Measurements from ENCODE around the gene SLC24A3.

Gene SLC24A3

DNA sequence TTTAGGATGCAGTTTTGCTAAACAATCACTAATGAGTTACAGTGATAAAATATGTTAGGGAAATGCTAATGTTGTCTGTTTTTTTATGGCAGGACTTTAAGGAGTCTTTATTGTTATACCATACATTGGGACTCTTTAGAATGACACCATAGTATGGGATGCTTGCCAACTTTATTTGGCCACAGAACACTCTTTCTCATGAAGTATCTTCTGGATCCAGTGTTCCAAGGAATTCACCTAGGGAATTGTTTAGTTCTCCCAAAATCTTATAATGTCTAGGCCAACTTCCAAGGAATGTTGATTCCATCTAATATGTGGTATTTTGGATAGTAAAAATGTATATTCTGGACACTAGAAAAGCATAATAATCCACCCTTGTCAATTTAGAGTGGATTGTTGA lies 548.9 kb downstream of the SLC24A3 start:
- no peak for ATAC-seq
- TF ChIP-seq GLIS3 (CRISPR knock-in tag; IDR thresholded peaks at IDR 0.05) (no peak), ZFP3 (CRISPR knock-in tag; IDR thresholded peaks at IDR 0.05) (no peak), ISL1 (CRISPR knock-in tag; IDR thresholded peaks at IDR 0.05) (no peak), PPARA (CRISPR knock-in tag; IDR thresholded peaks at IDR 0.05; ENCODE audit: borderline replicate concordance) (no peak), TCF4 (CRISPR knock-in tag; IDR thresholded peaks at IDR 0.05; ENCODE audit: borderline replicate concordance) (no peak), ZNF70 (CRISPR knock-in tag; IDR thresholded peaks at IDR 0.05) (no peak)
- TF ChIP-seq, protein P1, sequence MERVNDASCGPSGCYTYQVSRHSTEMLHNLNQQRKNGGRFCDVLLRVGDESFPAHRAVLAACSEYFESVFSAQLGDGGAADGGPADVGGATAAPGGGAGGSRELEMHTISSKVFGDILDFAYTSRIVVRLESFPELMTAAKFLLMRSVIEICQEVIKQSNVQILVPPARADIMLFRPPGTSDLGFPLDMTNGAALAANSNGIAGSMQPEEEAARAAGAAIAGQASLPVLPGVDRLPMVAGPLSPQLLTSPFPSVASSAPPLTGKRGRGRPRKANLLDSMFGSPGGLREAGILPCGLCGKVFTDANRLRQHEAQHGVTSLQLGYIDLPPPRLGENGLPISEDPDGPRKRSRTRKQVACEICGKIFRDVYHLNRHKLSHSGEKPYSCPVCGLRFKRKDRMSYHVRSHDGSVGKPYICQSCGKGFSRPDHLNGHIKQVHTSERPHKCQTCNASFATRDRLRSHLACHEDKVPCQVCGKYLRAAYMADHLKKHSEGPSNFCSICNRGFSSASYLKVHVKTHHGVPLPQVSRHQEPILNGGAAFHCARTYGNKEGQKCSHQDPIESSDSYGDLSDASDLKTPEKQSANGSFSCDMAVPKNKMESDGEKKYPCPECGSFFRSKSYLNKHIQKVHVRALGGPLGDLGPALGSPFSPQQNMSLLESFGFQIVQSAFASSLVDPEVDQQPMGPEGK (CRISPR knock-in tag; IDR thresholded peaks at IDR 0.05; ENCODE audit: borderline replicate concordance): no peak
- TF ChIP-seq, protein P2, sequence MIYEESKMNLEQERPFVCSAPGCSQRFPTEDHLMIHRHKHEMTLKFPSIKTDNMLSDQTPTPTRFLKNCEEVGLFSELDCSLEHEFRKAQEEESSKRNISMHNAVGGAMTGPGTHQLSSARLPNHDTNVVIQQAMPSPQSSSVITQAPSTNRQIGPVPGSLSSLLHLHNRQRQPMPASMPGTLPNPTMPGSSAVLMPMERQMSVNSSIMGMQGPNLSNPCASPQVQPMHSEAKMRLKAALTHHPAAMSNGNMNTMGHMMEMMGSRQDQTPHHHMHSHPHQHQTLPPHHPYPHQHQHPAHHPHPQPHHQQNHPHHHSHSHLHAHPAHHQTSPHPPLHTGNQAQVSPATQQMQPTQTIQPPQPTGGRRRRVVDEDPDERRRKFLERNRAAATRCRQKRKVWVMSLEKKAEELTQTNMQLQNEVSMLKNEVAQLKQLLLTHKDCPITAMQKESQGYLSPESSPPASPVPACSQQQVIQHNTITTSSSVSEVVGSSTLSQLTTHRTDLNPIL (CRISPR knock-in tag; IDR thresholded peaks at IDR 0.05; ENCODE audit: low read depth): no peak
- TF ChIP-seq, protein P3, sequence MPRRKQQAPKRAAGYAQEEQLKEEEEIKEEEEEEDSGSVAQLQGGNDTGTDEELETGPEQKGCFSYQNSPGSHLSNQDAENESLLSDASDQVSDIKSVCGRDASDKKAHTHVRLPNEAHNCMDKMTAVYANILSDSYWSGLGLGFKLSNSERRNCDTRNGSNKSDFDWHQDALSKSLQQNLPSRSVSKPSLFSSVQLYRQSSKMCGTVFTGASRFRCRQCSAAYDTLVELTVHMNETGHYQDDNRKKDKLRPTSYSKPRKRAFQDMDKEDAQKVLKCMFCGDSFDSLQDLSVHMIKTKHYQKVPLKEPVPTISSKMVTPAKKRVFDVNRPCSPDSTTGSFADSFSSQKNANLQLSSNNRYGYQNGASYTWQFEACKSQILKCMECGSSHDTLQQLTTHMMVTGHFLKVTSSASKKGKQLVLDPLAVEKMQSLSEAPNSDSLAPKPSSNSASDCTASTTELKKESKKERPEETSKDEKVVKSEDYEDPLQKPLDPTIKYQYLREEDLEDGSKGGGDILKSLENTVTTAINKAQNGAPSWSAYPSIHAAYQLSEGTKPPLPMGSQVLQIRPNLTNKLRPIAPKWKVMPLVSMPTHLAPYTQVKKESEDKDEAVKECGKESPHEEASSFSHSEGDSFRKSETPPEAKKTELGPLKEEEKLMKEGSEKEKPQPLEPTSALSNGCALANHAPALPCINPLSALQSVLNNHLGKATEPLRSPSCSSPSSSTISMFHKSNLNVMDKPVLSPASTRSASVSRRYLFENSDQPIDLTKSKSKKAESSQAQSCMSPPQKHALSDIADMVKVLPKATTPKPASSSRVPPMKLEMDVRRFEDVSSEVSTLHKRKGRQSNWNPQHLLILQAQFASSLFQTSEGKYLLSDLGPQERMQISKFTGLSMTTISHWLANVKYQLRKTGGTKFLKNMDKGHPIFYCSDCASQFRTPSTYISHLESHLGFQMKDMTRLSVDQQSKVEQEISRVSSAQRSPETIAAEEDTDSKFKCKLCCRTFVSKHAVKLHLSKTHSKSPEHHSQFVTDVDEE (CRISPR knock-in tag; IDR thresholded peaks at IDR 0.05): no peak

DNA sequence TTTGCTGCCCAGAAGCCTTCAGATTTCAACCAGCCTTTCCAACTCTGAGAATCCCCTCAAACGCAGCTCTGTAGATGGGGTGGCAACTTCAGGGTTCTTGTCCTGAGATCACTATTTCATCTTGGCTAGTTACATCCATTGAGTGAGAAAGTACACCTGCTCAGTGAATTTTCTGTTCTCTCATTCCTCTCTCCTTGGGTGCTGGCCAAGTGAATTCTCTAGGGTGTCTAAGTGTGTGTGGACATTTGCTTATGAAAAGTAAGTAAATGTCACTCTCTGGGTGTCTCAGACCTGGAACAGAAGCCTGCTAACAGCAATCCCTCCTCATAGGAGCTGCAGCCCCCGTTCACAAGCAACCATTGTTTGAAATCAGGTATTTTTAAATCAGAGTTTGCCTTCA lies 549.4 kb downstream of the SLC24A3 start:
- ATAC-seq: no peak
- TF ChIP-seq, protein P3 (CRISPR knock-in tag; IDR thresholded peaks at IDR 0.05): no peak
- TF ChIP-seq ARNTL (CRISPR knock-in tag; IDR thresholded peaks at IDR 0.05; ENCODE audit: borderline replicate concordance, low read depth) (no peak), ZNF565 (CRISPR knock-in tag; conservative IDR thresholded peaks at IDR 0.05; ENCODE audit: low read depth) (no peak), ZNF70 (CRISPR knock-in tag; IDR thresholded peaks at IDR 0.05) (no peak), GLIS3 (CRISPR knock-in tag; IDR thresholded peaks at IDR 0.05) (no peak)
- TF ChIP-seq, protein P4, sequence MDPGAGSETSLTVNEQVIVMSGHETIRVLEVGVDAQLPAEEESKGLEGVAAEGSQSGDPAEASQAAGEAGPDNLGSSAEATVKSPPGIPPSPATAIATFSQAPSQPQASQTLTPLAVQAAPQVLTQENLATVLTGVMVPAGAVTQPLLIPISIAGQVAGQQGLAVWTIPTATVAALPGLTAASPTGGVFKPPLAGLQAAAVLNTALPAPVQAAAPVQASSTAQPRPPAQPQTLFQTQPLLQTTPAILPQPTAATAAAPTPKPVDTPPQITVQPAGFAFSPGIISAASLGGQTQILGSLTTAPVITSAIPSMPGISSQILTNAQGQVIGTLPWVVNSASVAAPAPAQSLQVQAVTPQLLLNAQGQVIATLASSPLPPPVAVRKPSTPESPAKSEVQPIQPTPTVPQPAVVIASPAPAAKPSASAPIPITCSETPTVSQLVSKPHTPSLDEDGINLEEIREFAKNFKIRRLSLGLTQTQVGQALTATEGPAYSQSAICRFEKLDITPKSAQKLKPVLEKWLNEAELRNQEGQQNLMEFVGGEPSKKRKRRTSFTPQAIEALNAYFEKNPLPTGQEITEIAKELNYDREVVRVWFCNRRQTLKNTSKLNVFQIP (CRISPR knock-in tag; IDR thresholded peaks at IDR 0.05; ENCODE audit: borderline replicate concordance, low read depth): no peak
- TF ChIP-seq, protein P1 (CRISPR knock-in tag; IDR thresholded peaks at IDR 0.05; ENCODE audit: borderline replicate concordance): no peak

DNA sequence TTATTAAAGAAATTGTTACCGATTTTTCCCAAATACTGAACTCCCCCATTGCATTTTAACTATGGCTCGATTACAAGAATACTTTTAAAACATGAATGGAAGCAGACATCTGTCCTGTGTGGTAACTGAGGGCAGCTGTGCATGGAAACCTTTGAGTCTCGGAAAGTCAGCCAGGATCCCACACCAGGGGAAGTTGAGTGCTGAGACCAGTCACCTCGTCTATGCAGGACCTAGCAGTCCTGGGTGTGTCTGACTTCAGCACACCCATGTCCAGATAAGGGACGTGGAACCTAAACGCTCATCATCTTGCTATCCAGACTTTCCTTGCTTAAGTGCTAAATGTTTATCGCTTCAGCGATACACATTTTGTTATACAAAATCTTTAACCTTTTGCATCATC lies 551.8 kb downstream of the SLC24A3 start:
- TF ChIP-seq ZFP3 (CRISPR knock-in tag; IDR thresholded peaks at IDR 0.05) (no peak), ZNF70 (CRISPR knock-in tag; IDR thresholded peaks at IDR 0.05) (no peak), PPARA (CRISPR knock-in tag; IDR thresholded peaks at IDR 0.05; ENCODE audit: borderline replicate concordance) (no peak), ISL1 (CRISPR knock-in tag; IDR thresholded peaks at IDR 0.05) (no peak), OSR1 (CRISPR knock-in tag; IDR thresholded peaks at IDR 0.05) (no peak), ARNTL (CRISPR knock-in tag; IDR thresholded peaks at IDR 0.05; ENCODE audit: borderline replicate concordance, low read depth) (no peak), ZC3H10 (CRISPR knock-in tag; IDR thresholded peaks at IDR 0.05) (no peak), ZFP30 (CRISPR knock-in tag; IDR thresholded peaks at IDR 0.05) (no peak), RARB (CRISPR knock-in tag; IDR thresholded peaks at IDR 0.05) (no peak), ZNF565 (CRISPR knock-in tag; conservative IDR thresholded peaks at IDR 0.05; ENCODE audit: low read depth) (no peak), BACH2 (CRISPR knock-in tag; IDR thresholded peaks at IDR 0.05; ENCODE audit: borderline replicate concordance) (no peak), TOX (CRISPR knock-in tag; IDR thresholded peaks at IDR 0.05; ENCODE audit: borderline replicate concordance) (no peak), ZNF8 (CRISPR knock-in tag; IDR thresholded peaks at IDR 0.05) (no peak), GLIS3 (CRISPR knock-in tag; IDR thresholded peaks at IDR 0.05) (no peak)
- TF ChIP-seq, protein P4 (CRISPR knock-in tag; IDR thresholded peaks at IDR 0.05; ENCODE audit: borderline replicate concordance, low read depth): no peak
- TF ChIP-seq, protein P1 (CRISPR knock-in tag; IDR thresholded peaks at IDR 0.05; ENCODE audit: borderline replicate concordance): no peak
- ATAC-seq: no peak
